HEK293 (cell line): ENCODE measurements around the gene PRTN3.

Experiments used
- ATF2 ChIP-seq: fragments of 450-650 bp; formaldehyde crosslinking; IDR thresholded peaks from 2 replicates; pipeline ENCODE4 v1.5.1; 2016; ENCODE audit warnings: missing biosample characterization, missing genetic modification characterization, low read depth
- CTCF ChIP-seq: fragments of 450-650 bp; formaldehyde crosslinking; IDR thresholded peaks from 2 replicates; pipeline ENCODE4 v1.5.1; 2016; ENCODE audit warnings: missing biosample characterization, missing genetic modification characterization
- HOXC10 ChIP-seq: sonication (generic); formaldehyde crosslinking; IDR thresholded peaks from 2 replicates; pipeline ENCODE4 v1.8.1; 2023; ENCODE audit warnings: mild to moderate bottlenecking, missing genetic modification reagents
- MYNN ChIP-seq: fragments of 450-650 bp; formaldehyde crosslinking; IDR thresholded peaks from 2 replicates; pipeline ENCODE4 v1.5.1; 2016; ENCODE audit warnings: missing biosample characterization, missing genetic modification characterization, borderline replicate concordance
- REST ChIP-seq: fragments of 450-650 bp; formaldehyde crosslinking; IDR thresholded peaks from 2 replicates; pipeline ENCODE4 v1.5.1; 2016; ENCODE audit warnings: missing biosample characterization, missing genetic modification characterization
- ZBTB21 ChIP-seq: fragments of 450-650 bp; formaldehyde crosslinking; IDR thresholded peaks from 2 replicates; pipeline ENCODE4 v1.5.1; 2017; ENCODE audit warnings: missing biosample characterization, missing genetic modification characterization
- ZNF133 ChIP-seq: fragments of 450-650 bp; formaldehyde crosslinking; IDR thresholded peaks from 2 replicates; pipeline ENCODE4 v1.5.1; 2016; ENCODE audit warnings: missing biosample characterization, missing genetic modification characterization
- ZNF354C ChIP-seq: fragments of 450-650 bp; formaldehyde crosslinking; IDR thresholded peaks from 2 replicates; pipeline ENCODE4 v1.5.1; 2016; ENCODE audit warnings: missing biosample characterization, missing genetic modification characterization, low read depth, borderline replicate concordance
- ZNF701 ChIP-seq: fragments of 450-650 bp; formaldehyde crosslinking; IDR thresholded peaks from 2 replicates; pipeline ENCODE4 v1.5.1; 2016; ENCODE audit warnings: missing biosample characterization, missing genetic modification characterization
- ZNF785 ChIP-seq: fragments of 450-650 bp; formaldehyde crosslinking; IDR thresholded peaks from 2 replicates; pipeline ENCODE4 v1.5.1; 2016; ENCODE audit warnings: missing biosample characterization, missing genetic modification characterization

GRCh38 chr19:855142-855541, 14.3 kb downstream of the PRTN3 start:
- no peak for TF ChIP-seq CTCF (tag by site-specific recombination)
- no peak for TF ChIP-seq HOXC10
- TF ChIP-seq MYNN, result no peak
- TF ChIP-seq ATF2 (tag by site-specific recombination), result no peak
- TF ChIP-seq ZNF701 (tag by site-specific recombination), result no peak
- TF ChIP-seq ZNF785, result no peak
- TF ChIP-seq ZNF133 (tag by site-specific recombination), result no peak
- TF ChIP-seq REST (tag by site-specific recombination), result no peak
- TF ChIP-seq ZNF354C (tag by site-specific recombination), result no peak
- TF ChIP-seq ZBTB21 (tag by site-specific recombination), result no peak
